ENCODE results near the gene VWDE. TPM values are rescaled to one million over a fixed set of nuclear protein-coding genes. Genes with fewer than 3 reads are reported as not detected.

VWDE gene
- total and polyA plus RNA-seq, 2 of the 8 experiments (the other 6 are each of a cell fraction or from before 2014, with no cell fraction given) = 11.0 to 21.2 TPM

DNA sequence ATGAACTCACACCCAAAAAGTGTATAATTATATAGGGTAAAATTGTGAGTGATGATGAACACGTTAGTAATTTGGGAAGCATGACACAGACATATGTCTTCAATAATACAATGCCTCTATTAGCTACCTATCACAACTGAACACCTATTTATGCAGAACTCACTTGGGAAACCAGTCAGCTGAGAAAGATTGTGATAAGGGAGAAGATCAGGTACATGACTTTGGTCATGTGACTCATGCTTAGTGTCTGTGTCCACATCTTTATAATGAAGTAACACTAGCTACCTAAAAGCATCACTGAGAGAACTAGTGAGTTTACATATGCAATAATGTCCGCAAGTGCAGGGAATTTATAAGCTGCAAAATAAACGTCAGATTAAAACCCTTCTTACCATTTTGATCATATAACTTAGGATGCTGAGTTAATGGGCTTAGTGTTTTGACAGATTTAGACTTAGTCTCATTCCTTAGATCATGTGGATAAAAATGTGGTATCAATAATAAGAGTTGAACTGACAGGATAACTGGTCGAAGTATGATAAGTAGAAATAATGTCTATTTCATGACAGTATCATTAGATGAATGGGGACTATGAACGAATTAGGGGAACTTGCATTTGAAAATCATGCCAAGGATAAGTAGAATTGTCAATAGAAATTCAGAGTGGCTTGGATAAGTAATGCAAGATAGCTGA lies 11.6 kb downstream of the VWDE start:
- no peak overlapping the region for H4K91ac ChIP-seq (replicated peaks; ENCODE audit: insufficient read length, low read length)
- H3K23me2 ChIP-seq (ENCODE audit: low read depth, low read length) = no peaks in the 10 kb centered on the region
- H3K4me1 ChIP-seq (replicated peaks in 1 of 4; ENCODE audit: control insufficient read depth in 3 of 4, insufficient read depth in 4 of 4, low read length in 3 of 4) = peaks cover 0 to 3% (median 1%) of the 10 kb centered on the region in 4 experiments; a peak in 3 of 7 replicates
- peaks cover 0 to 8% (median 3%) of the 10 kb centered on the region in 4 experiments; a peak in 2 of 8 replicates for H3K36me3 ChIP-seq (ENCODE audit: control insufficient read depth in 2 of 4, insufficient read depth in 4 of 4, low read length in 3 of 4)
- peaks cover 0 to 51% of the 10 kb centered on the region in 2 experiments; a peak in 2 of 4 replicates for H3K79me2 ChIP-seq (ENCODE audit: control insufficient read depth in 1 of 2, insufficient read depth in 2 of 2, low read length in 2 of 2)
- no peak overlapping the region for H2BK12ac ChIP-seq (ENCODE audit: low read depth, low read length)
- H3K23ac ChIP-seq (ENCODE audit: insufficient read length) = no peak overlapping the region
- no peak overlapping the region for H2BK15ac ChIP-seq (ENCODE audit: low read length)
- H3K79me1 ChIP-seq (ENCODE audit: low read depth, low read length) = no peaks in the 10 kb centered on the region
- H2BK5ac ChIP-seq (ENCODE audit: low read depth, low read length) = no peak overlapping the region
- no peaks in the 10 kb centered on the region for H4K20me1 ChIP-seq (replicated peaks in 1 of 2; ENCODE audit: control insufficient read depth in 1 of 2, insufficient read depth in 2 of 2, low read length in 2 of 2)
- DNase-seq (ENCODE audit: low read depth in 1 of 2, low spot score in 2 of 2) (no peak), FAIRE-seq (no peak)
- H2AFZ ChIP-seq (ENCODE audit: low read length) = no peak overlapping the region
- H3K9ac ChIP-seq (replicated peaks in 1 of 4; ENCODE audit: extremely low read depth in 1 of 4, low read depth in 3 of 4, low read length in 3 of 4) = no peak overlapping the region
- WGBS, 2 experiments (ENCODE audit: extremely low coverage in 1 of 2, insufficient coverage in 1 of 2, insufficient read length in 1 of 2, insufficient replicate concordance in 2 of 2, low coverage in 1 of 2, low lambda C conversion rate in 2 of 2, missing lambda C conversion rate in 1 of 2) = 78% methylated on average over 5 of the region's 5 CpGs; no CpG with 5 or more reads in 1 of the 2 experiments
- no peaks in the 10 kb centered on the region for H3K27me3 ChIP-seq (replicated peaks in 1 of 4; ENCODE audit: control insufficient read depth in 3 of 4, extremely low read depth in 1 of 4, insufficient read depth in 3 of 4, low read length in 3 of 4)
- no peak overlapping the region for H3K27ac ChIP-seq (ENCODE audit: low read depth, low read length)
- H2AK5ac ChIP-seq (ENCODE audit: low read depth, low read length) = no peak overlapping the region
- H3K4me3 ChIP-seq (ENCODE audit: extremely low read depth in 1 of 4, insufficient read depth in 2 of 4, low read depth in 3 of 4, low read length in 4 of 4) = no peak overlapping the region
- H2BK20ac ChIP-seq (ENCODE audit: low read length) = no peak overlapping the region
- no peak overlapping the region for H4K8ac ChIP-seq (ENCODE audit: extremely low read depth, insufficient read depth, low read length)
- no peak overlapping the region for H4K5ac ChIP-seq (ENCODE audit: insufficient read length, low read depth, low read length)
- H3K9me3 ChIP-seq (ENCODE audit: insufficient read depth in 2 of 2, low read depth in 1 of 2, low read length in 1 of 2) = no peaks in the 10 kb centered on the region
- no peak overlapping the region for H2BK120ac ChIP-seq (replicated peaks; ENCODE audit: low read depth, low read length)
- H3K4me2 ChIP-seq (ENCODE audit: insufficient read depth in 1 of 2, low read depth in 2 of 2, low read length in 2 of 2) = no peak overlapping the region
- ChIA-PET POLR2A (ENCODE audit: partially characterized antibody) (interaction anchor here (2.4 kb wide), 1 partner anchor 12 kb away, joined by 7 read pairs; the partner anchor contains the start of gene VWDE), CTCF (ENCODE audit: partially characterized antibody) (interaction anchor here (0.8 to 2.4 kb wide), 12 partner anchors 12 to 560 kb away, joined by 3 to 11 read pairs (median 5); partner anchors contain the start of gene VWDE)
- H3K14ac ChIP-seq (ENCODE audit: insufficient read length) = no peak overlapping the region
- H3K4ac ChIP-seq (replicated peaks; ENCODE audit: insufficient read length, low read depth, low read length) = no peak overlapping the region
- no peak overlapping the region for H3K18ac ChIP-seq (ENCODE audit: extremely low read depth, low read length)
- H3K56ac ChIP-seq (replicated peaks; ENCODE audit: insufficient read length, low read depth, low read length) = no peak overlapping the region
- no peak for TF ChIP-seq HDAC2 (IDR thresholded peaks at IDR 0.05; ENCODE audit: borderline replicate concordance in 1 of 2, low read depth in 2 of 2, low read length in 2 of 2)
- no peak for TF ChIP-seq CTBP2 (IDR thresholded peaks at IDR 0.05; ENCODE audit: borderline replicate concordance, insufficient read depth, insufficient read length, low read length)
- TF ChIP-seq, protein P1, sequence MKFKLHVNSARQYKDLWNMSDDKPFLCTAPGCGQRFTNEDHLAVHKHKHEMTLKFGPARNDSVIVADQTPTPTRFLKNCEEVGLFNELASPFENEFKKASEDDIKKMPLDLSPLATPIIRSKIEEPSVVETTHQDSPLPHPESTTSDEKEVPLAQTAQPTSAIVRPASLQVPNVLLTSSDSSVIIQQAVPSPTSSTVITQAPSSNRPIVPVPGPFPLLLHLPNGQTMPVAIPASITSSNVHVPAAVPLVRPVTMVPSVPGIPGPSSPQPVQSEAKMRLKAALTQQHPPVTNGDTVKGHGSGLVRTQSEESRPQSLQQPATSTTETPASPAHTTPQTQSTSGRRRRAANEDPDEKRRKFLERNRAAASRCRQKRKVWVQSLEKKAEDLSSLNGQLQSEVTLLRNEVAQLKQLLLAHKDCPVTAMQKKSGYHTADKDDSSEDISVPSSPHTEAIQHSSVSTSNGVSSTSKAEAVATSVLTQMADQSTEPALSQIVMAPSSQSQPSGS (IDR thresholded peaks at IDR 0.05; ENCODE audit: low read length) = no peak
- TF ChIP-seq, protein P2, sequence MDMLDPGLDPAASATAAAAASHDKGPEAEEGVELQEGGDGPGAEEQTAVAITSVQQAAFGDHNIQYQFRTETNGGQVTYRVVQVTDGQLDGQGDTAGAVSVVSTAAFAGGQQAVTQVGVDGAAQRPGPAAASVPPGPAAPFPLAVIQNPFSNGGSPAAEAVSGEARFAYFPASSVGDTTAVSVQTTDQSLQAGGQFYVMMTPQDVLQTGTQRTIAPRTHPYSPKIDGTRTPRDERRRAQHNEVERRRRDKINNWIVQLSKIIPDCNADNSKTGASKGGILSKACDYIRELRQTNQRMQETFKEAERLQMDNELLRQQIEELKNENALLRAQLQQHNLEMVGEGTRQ (IDR thresholded peaks at IDR 0.05; ENCODE audit: low read length) = no peak
- TF ChIP-seq EZH2 (IDR thresholded peaks at IDR 0.05; ENCODE audit: low read depth, low read length, severe bottlenecking) = no peak
- TF ChIP-seq BCL11A (IDR thresholded peaks at IDR 0.05; ENCODE audit: low read depth in 2 of 2, low read length in 2 of 2) = no peak
- no peak for TF ChIP-seq KDM1A (IDR thresholded peaks at IDR 0.05; ENCODE audit: borderline replicate concordance, low read length)
- TF ChIP-seq TBP (IDR thresholded peaks at IDR 0.05; ENCODE audit: low read depth, low read length) = no peak

Measured in H1 (cell line).